HepG2 (cell line): ENCODE results near the gene SCAPER. TPM values are rescaled to one million over a fixed set of nuclear protein-coding genes. Genes with fewer than 3 reads are reported as not detected.
A peak's percentile ranks its signal among the peaks of the same experiment; 100 is the strongest.

ENCODE experiments used
- ATAC-seq: fragments of 200-7000 bp; cut with Tn5 transposase; 3 replicates; pipeline ENCODE4 v1.9.1; 2020; ENCODE audit warnings: mild to moderate bottlenecking, moderate library complexity
- BruUV-seq: library from RNA; stranded (reverse); fragments of 400-500 nt; replicated peaks from 2 replicates; lab custom pipeline; 2021; lab: Mats Ljungman, UMichigan
- CTCF ChIA-PET: fragments of 300-600 bp; formaldehyde crosslinking; extraction: SDS; loops from one replicate; lab custom pipeline; 2021; ENCODE audit warnings: low total read pairs, inconsistent platforms, low intra/inter-chr PET ratio; lab: Yijun Ruan, JAX
- POLR2A ChIA-PET: fragments of 350-600 bp; sonication (Branson Sonifier 250); formaldehyde crosslinking; loops from one replicate; lab custom pipeline; 2020; ENCODE audit warnings: antibody characterized with exemption, inconsistent platforms; lab: Yijun Ruan, JAX
- DNase-seq: peaks from one replicate; pipeline ENCODE4 v3.0.0-alpha.2; 2015; ENCODE audit warnings: low spot score
- FAIRE-seq: peaks from 3 replicates; lab custom pipeline; 2011; peaks lifted over from hg19 to GRCh38; lab: Jason Lieb, UNC
- H2AFZ ChIP-seq: one replicate; pipeline ENCODE4 v1.6.1; 2011; ENCODE audit warnings: low read length, inconsistent platforms
- H3K27ac ChIP-seq: fragments of 300-600 bp; 3 replicates; pipeline ENCODE4 v1.8.0; 2011; ENCODE audit warnings: mixed run types, mild to moderate bottlenecking, mixed read lengths, low read length, inconsistent platforms; ENCODE audit not compliant: insufficient read depth; ENCODE audit errors: extremely low read length
- H3K27me3 ChIP-seq, 2 experiments: fragments of 200-600 bp in 1 of 2; 2 replicates in 1 of 2; 3 replicates in 1 of 2; pipeline versions ENCODE4 v1.6.0 to v1.8.0; 2011; ENCODE audit warnings: low read length in 2 of 2, mild to moderate bottlenecking in 2 of 2, moderate library complexity in 2 of 2, inconsistent platforms in 1 of 2; ENCODE audit not compliant: insufficient read depth in 2 of 2, control insufficient read depth in 1 of 2
- H3K36me3 ChIP-seq, 2 experiments: fragments of 200-600 bp in 1 of 2; replicated peaks in 1 of 2; 2 replicates in 1 of 2; 3 replicates in 1 of 2; pipeline versions ENCODE4 v1.5.1 to v1.8.0; 2011; ENCODE audit warnings: low read length in 2 of 2, inconsistent platforms in 1 of 2; ENCODE audit not compliant: insufficient read depth in 2 of 2, control insufficient read depth in 1 of 2
- H3K4me1 ChIP-seq: 2 replicates; pipeline ENCODE4 v1.5.1; 2012; ENCODE audit warnings: low read length, inconsistent platforms; ENCODE audit not compliant: insufficient read depth
- H3K4me2 ChIP-seq: 2 replicates; pipeline ENCODE4 v1.6.0; 2011; ENCODE audit warnings: low read depth, low read length, inconsistent platforms
- H3K4me3 ChIP-seq, 3 experiments: fragments of 200-600 bp in 1 of 3; sonication (generic), shearing (Covaris generic) in 1 of 3; replicated peaks in 1 of 3; 2 replicates each; pipeline ENCODE4 v1.5.1; 2011 to 2016; ENCODE audit warnings: low read length in 3 of 3, inconsistent platforms in 2 of 3, low read depth in 2 of 3, mild to moderate bottlenecking in 2 of 3, control low read depth in 1 of 3, mixed read lengths in 1 of 3; ENCODE audit not compliant: insufficient read depth in 1 of 3
- H3K79me2 ChIP-seq: one replicate; pipeline ENCODE4 v1.6.1; 2011; ENCODE audit warnings: low read length, inconsistent platforms; ENCODE audit not compliant: insufficient read depth
- H3K9ac ChIP-seq: 2 replicates; pipeline ENCODE4 v1.6.0; 2011; ENCODE audit warnings: mild to moderate bottlenecking, low read depth, low read length, inconsistent platforms; ENCODE audit not compliant: insufficient read depth
- H3K9me3 ChIP-seq: 2 replicates; pipeline ENCODE4 v1.5.1; 2012; ENCODE audit warnings: mild to moderate bottlenecking, low read length
- H4K20me1 ChIP-seq: 2 replicates; pipeline ENCODE4 v1.6.0; 2011; ENCODE audit warnings: inconsistent platforms, mild to moderate bottlenecking, low read length, moderate library complexity; ENCODE audit not compliant: insufficient read depth
- CAMTA2 ChIP-seq: sonication (generic); formaldehyde crosslinking; IDR thresholded peaks from 2 replicates; pipeline ENCODE4 v1.4.0; 2020; ENCODE audit warnings: mild to moderate bottlenecking, missing genetic modification reagents, borderline replicate concordance
- CEBPB ChIP-seq: IDR thresholded peaks from 2 replicates; pipeline ENCODE4 v1.6.1; 2011; ENCODE audit warnings: low read depth, low read length, improper control_type of control experiment, borderline replicate concordance
- CEBPG ChIP-seq: IDR thresholded peaks from 2 replicates; pipeline ENCODE4 v1.6.1; 2016
- NRL ChIP-seq: sonication (generic); formaldehyde crosslinking; IDR thresholded peaks from 2 replicates; pipeline ENCODE4 v1.5.0; 2020; ENCODE audit warnings: missing genetic modification reagents, mild to moderate bottlenecking, moderate library complexity, borderline replicate concordance
- USF2 ChIP-seq, 2 experiments: sonication (generic) in 1 of 2; formaldehyde crosslinking in 1 of 2; IDR thresholded peaks; 2 replicates each; pipeline versions ENCODE4 v1.5.1 to v1.6.1; 2011 to 2020; ENCODE audit warnings: borderline replicate concordance in 1 of 2, low read depth in 1 of 2, low read length in 1 of 2, mild to moderate bottlenecking in 1 of 2, missing genetic modification reagents in 1 of 2, moderate library complexity in 1 of 2
- ZNF121 ChIP-seq: sonication (generic); formaldehyde crosslinking; IDR thresholded peaks from 2 replicates; pipeline ENCODE4 v1.5.0; 2020; ENCODE audit warnings: mild to moderate bottlenecking, missing genetic modification reagents
- ZNF235 ChIP-seq: sonication (generic); formaldehyde crosslinking; IDR thresholded peaks from 2 replicates; pipeline ENCODE4 v1.8.1; 2023; ENCODE audit warnings: mild to moderate bottlenecking, missing genetic modification reagents, borderline replicate concordance
- ZNF354B ChIP-seq: sonication (generic); formaldehyde crosslinking; IDR thresholded peaks from 2 replicates; pipeline ENCODE4 v1.8.0; 2022; ENCODE audit warnings: mild to moderate bottlenecking, missing genetic modification reagents
- WGBS: methylation state at CpG from one replicate; pipeline ENCODE4 v1.1.6; 2017; ENCODE audit warnings: low lambda C conversion rate; 5-methylcytosine and 5-hydroxymethylcytosine counted together
- in situ Hi-C: cut with HindIII; loops from 2 replicates; pipeline ENCODE4 v1.10.0; 2017; ENCODE audit warnings: low pct_unique_long_range_greater_than_20kb; ENCODE audit not compliant: extremely low pct_ligation_motif_present
- intact Hi-C: fragments of 100-400 bp; cut with micrococcal nuclease; formaldehyde crosslinking; loops from one replicate; pipeline ENCODE4 v1.10.0; 2022; ENCODE audit not compliant: unreplicated experiment
- polyA plus RNA-seq, 8 experiments: library from polyadenylated mRNA; depleted of rRNA in 3 of 8; stranded (reverse) in 7 of 8; unstranded in 1 of 8; fragments of >200 nt; fragmentation: Illumina TruSeq in 4 of 8; extraction: Trizol in 4 of 8; gene quantifications; 2 replicates each; pipeline versions ENCODE4 v1.2.1 to v1.2.3, GENCODE V29; 2011 to 2016; ENCODE audit warnings: low read depth in 4 of 8, missing spikeins in 1 of 8, mixed read lengths in 1 of 8; ENCODE audit not compliant: insufficient read depth in 1 of 8
- total RNA-seq, 5 experiments: library from RNA; depleted of rRNA; stranded (reverse); fragments of >200 nt; fragmentation: Illumina TruSeq; extraction: Trizol; gene quantifications; 2 replicates each; pipeline ENCODE4 v1.2.3, GENCODE V29; 2016; ENCODE audit warnings: low read depth in 1 of 5

The SCAPER gene
- total and polyA plus RNA-seq, 2 of the 13 experiments (the other 11 are each of a cell fraction or from before 2014, with no cell fraction given), result 4.3 to 10.5 TPM

DNA sequence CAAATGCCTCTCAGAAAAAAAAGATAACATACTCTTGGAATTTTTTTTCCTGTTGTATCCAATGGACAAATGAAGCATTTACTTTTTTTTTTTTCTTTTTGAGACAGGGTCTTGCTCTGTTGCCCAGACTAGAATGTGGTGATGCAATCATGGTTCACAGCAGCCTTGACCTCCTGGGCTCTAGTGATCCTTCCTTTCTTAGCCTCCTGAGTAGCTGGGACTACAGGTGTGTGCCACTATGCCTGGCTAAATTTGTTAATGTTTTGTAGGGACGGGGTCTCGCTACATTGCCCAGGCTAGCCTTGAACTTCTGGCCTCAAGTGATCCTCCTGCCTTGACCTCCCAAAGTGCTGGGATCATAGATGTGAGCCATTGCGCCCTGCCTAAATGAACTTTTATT lies 401.3 kb downstream of the SCAPER start:
- no peak overlapping the region for H3K4me2 ChIP-seq
- H3K9me3 ChIP-seq, result no peaks in the 10 kb centered on the region
- POLR2A ChIA-PET, result no interaction called here
- no TSS peak for BruUV-seq
- ATAC-seq (no peak), DNase-seq (no peak), FAIRE-seq (no peak)
- intact Hi-C loops (no loop called here), in situ Hi-C loops (no loop called here)
- no peak overlapping the region for H3K9ac ChIP-seq
- H3K36me3 ChIP-seq, result no peaks in the 10 kb centered on the region
- no peak overlapping the region for H3K4me3 ChIP-seq
- H3K79me2 ChIP-seq, result no peaks in the 10 kb centered on the region
- no peak overlapping the region for H2AFZ ChIP-seq
- H3K27ac ChIP-seq, result no peak overlapping the region
- 96% methylated on average over 3 of the region's 3 CpGs for WGBS
- TF ChIP-seq CEBPB, result peak; percentile 34; the same call in 1 of the 2 replicates
- TF ChIP-seq CAMTA2 (CRISPR knock-in tag), result no peak
- TF ChIP-seq CEBPG (CRISPR knock-in tag), result peak; percentile 29; the same call in 1 of the 2 replicates
- TF ChIP-seq USF2 (IDR thresholded peaks at IDR 0.05; ENCODE audit: low read depth, low read length), result no peak
- TF ChIP-seq USF2 (CRISPR knock-in tag; IDR thresholded peaks at IDR 0.05; ENCODE audit: borderline replicate concordance), result no peak
- TF ChIP-seq ZNF354B, result no peak
- TF ChIP-seq ZNF235 (CRISPR knock-in tag), result no peak
- no peak for TF ChIP-seq NRL (CRISPR knock-in tag)
- TF ChIP-seq ZNF121 (CRISPR knock-in tag), result peak; percentile 64
- no peaks in the 10 kb centered on the region for H3K4me1 ChIP-seq
- CTCF ChIA-PET, result no interaction called here
- no peaks in the 10 kb centered on the region for H4K20me1 ChIP-seq
- H3K27me3 ChIP-seq, result no peaks in the 10 kb centered on the region
